ENCODE measurements around the gene NUBP2. TPM values are rescaled to one million over a fixed set of nuclear protein-coding genes. Genes with fewer than 3 reads are reported as not detected.

The NUBP2 gene
- polyA plus RNA-seq, 4 donors = 32.7 to 58.6 (median 34.8) TPM

DNA sequence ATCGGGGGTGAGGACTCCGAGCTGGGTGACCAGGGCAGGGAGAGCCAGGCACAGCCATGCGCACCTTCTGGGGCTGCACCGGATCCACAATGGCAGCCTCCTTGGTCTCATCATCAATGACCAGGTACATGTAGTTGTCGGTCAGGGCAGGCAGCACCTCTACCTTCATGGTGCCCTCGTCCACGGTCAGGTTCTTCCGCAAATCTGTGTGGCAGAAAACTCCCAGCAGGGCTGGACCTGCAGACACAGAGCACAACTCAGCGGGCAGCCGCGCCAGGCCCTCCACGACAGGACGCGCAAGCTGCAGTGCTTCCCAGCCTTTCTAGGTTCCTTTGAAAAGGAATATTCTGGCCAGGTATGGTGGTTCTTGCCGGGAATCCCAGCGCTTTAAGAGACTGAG is 40.0 kb downstream of the NUBP2 start:
- DNase-seq (ENCODE audit: low read depth in 4 of 4, low spot score in 3 of 4) = no peak

DNA sequence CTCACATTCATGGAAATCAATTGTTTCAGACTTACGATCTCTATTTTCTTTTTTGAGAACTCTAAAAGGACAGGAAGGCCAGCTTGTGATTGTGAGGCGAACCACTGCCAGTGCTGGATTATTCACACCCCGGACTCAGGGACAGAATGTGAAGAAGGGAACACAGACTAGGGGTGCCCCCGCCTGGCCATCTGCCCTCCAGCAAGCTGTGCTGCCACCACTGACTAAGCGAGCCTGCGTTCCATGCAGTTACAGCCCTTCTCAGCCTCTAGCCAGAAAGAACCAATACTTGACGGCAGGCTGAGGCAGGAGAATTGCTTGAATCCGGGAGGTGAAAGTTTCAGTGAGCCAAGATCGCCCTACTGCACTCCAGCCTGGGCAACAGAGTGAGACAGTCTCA is 41.1 kb downstream of the NUBP2 start:
- DNase-seq (ENCODE audit: low read depth in 4 of 4, low spot score in 3 of 4) = no peak

DNA sequence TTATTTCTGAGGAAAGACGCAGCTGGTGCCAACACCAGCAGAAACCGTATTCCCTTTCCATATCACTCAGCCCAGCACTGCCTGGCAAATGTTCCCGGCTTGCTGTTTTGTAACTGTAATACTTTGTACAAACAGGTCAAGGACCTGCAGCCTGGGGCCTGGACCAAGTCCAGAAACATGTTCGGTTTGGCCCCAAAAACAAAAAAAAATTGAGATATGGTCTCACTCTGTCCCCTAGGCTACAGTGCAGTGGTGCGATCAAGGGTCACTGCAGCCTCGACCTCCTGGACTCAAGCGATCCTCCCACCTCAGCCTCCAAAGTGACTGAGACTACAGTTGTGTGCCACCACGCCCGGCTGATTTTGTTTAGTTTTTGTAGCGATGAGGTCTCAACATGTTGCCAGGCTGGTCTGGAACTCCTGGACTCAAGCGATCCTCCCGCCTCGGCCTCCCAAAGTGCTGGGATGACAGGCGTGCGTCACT is 42.7 kb downstream of the NUBP2 start:
- DNase-seq (ENCODE audit: low read depth in 4 of 4, low spot score in 3 of 4) = no peak

GRCh38 chr16:1825864-1826690 is 43.3 kb downstream of the NUBP2 start:
- peak in 1 of 4 donors; percentile 29 for DNase-seq (ENCODE audit: low read depth in 4 of 4, low spot score in 3 of 4)

GRCh38 chr16:1826691-1827573 is 44.2 kb downstream of the NUBP2 start, which contains the start of the genes FAHD1 and HAGH:
TSS of gene FAHD1 (plus strand) at chr16:1827206. CDS start at chr16:1827239, 33 bp downstream.
TSS of gene HAGH (minus strand) at chr16:1826825. CDS start at chr16:1826787, 38 bp downstream.
- DNase-seq (ENCODE audit: low read depth in 4 of 4, low spot score in 3 of 4) = peak; percentile 84 to 90 (median 88)

GRCh38 chr16:1828645-1829410 is 46.1 kb downstream of the NUBP2 start:
- no peak for DNase-seq (ENCODE audit: low read depth in 4 of 4, low spot score in 3 of 4)

DNA sequence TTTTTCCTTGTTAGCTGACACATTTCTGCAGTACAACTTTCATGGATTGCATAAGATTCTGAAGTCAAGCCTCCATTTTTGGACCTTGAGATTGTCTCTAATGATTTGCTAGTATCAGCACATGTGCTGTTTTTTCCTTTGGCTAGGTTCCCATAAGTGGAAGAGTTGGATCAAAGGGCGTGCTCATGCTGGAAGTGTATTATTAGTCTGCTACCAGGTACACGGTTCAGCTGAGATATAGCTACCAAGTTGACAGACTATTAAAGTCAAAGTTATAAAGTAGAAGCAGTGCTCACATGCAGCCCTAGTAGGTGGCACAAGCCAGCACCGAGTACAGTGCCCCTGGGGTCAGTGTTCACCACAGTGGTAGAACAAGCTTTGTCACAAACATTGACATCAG is 47.5 kb downstream of the NUBP2 start:
- no peak for DNase-seq (ENCODE audit: low read depth in 4 of 4, low spot score in 3 of 4)

GRCh38 chr16:1831186-1832075 is 48.7 kb downstream of the NUBP2 start:
- no peak for DNase-seq (ENCODE audit: low read depth in 4 of 4, low spot score in 3 of 4)

- DNase-seq (ENCODE audit: low read depth in 4 of 4, low spot score in 3 of 4) = no peak
Measured at GRCh38 chr16:1832838-1833454, 50.2 kb downstream of the NUBP2 start.

- DNase-seq (ENCODE audit: low read depth in 4 of 4, low spot score in 3 of 4) = no peak
Measured at GRCh38 chr16:1834096-1834495, 51.3 kb downstream of the NUBP2 start.

Other genes starting within 250 kb of the NUBP2 start
- gene TMEM204, start 249.3 kb upstream of the NUBP2 start, polyA plus RNA-seq (ENCODE audit: insufficient read length in 4 of 4) = 10 to 100 TPM; 14.7 to 22.7 (median 19.2) TPM
- 10 to 100 TPM; 27.2 to 50.1 (median 37.1) TPM for gene IFT140, start 170.9 kb upstream of the NUBP2 start, polyA plus RNA-seq (ENCODE audit: insufficient read length in 4 of 4)
- gene CRAMP1, start 170.6 kb upstream of the NUBP2 start, polyA plus RNA-seq (ENCODE audit: insufficient read length in 4 of 4) = 10 to 100 TPM; 15.1 to 27.5 (median 18.6) TPM
- 10 to 100 TPM; 49.3 to 88.7 (median 87.9) TPM for gene JPT2, start 104.7 kb upstream of the NUBP2 start, polyA plus RNA-seq (ENCODE audit: insufficient read length in 4 of 4)
- 10 to 100 TPM; 35.3 to 79.2 (median 54.1) TPM for gene MAPK8IP3, start 76.8 kb upstream of the NUBP2 start, polyA plus RNA-seq (ENCODE audit: insufficient read length in 4 of 4)
- gene NME3, start 11.4 kb upstream of the NUBP2 start, polyA plus RNA-seq (ENCODE audit: insufficient read length in 4 of 4) = 10 to 100 TPM; 18.7 to 46.6 (median 22.9) TPM
- 10 to 100 TPM in 1 of 4 donors, 1 to 10 TPM in 3; 5.7 to 16.1 (median 8.0) TPM for gene EME2, start 10.2 kb upstream of the NUBP2 start, polyA plus RNA-seq (ENCODE audit: insufficient read length in 4 of 4)
- gene MRPS34, start 9.8 kb upstream of the NUBP2 start, polyA plus RNA-seq (ENCODE audit: insufficient read length in 4 of 4) = 10 to 100 TPM; 37.1 to 89.4 (median 57.9) TPM
- gene SPSB3, start 389 bp upstream of the NUBP2 start, polyA plus RNA-seq (ENCODE audit: insufficient read length in 4 of 4) = 10 to 100 TPM; 31.4 to 53.3 (median 35.4) TPM
- gene IGFALS, start 10.7 kb downstream of the NUBP2 start, polyA plus RNA-seq (ENCODE audit: insufficient read length in 4 of 4) = 1 to 10 TPM in 3 of 4 donors, under 1 TPM in 1; 0.15 to 3.6 (median 1.6) TPM
- 10 to 100 TPM; 29.7 to 51.8 (median 31.9) TPM for gene HAGH, start 43.9 kb downstream of the NUBP2 start, polyA plus RNA-seq (ENCODE audit: insufficient read length in 4 of 4)
- 10 to 100 TPM; 22.5 to 46.7 (median 34.7) TPM for gene FAHD1, start 44.2 kb downstream of the NUBP2 start, polyA plus RNA-seq (ENCODE audit: insufficient read length in 4 of 4)
- gene MEIOB, start 89.2 kb downstream of the NUBP2 start, polyA plus RNA-seq (ENCODE audit: insufficient read length in 4 of 4) = 1 to 10 TPM in 2 of 4 donors, under 1 TPM in 2; 0.25 to 3.1 (median 1.00) TPM
- under 1 TPM in 3 of 4 donors, not detected in 1; 0.27 to 0.63 (median 0.42) TPM for gene HS3ST6, start 135.5 kb downstream of the NUBP2 start, polyA plus RNA-seq (ENCODE audit: insufficient read length in 4 of 4)
- 10 to 100 TPM; 12.7 to 78.7 (median 58.5) TPM for gene MSRB1, start 160.2 kb downstream of the NUBP2 start, polyA plus RNA-seq (ENCODE audit: insufficient read length in 4 of 4)
- under 1 TPM; 0.09 to 0.34 (median 0.13) TPM for gene RPL3L, start 171.7 kb downstream of the NUBP2 start, polyA plus RNA-seq (ENCODE audit: insufficient read length in 4 of 4)
- 100 to 1,000 TPM in 3 of 4 donors, 10 to 100 TPM in 1; 86.4 to 134 (median 128) TPM for gene NDUFB10, start 176.6 kb downstream of the NUBP2 start, polyA plus RNA-seq (ENCODE audit: insufficient read length in 4 of 4)
- 1,000 to 10,000 TPM; 1,831 to 2,075 (median 1,960) TPM for gene RPS2, start 181.9 kb downstream of the NUBP2 start, polyA plus RNA-seq (ENCODE audit: insufficient read length in 4 of 4)
- not detected for gene RNF151, start 183.9 kb downstream of the NUBP2 start, polyA plus RNA-seq (ENCODE audit: insufficient read length in 4 of 4)
- 10 to 100 TPM; 25.1 to 46.9 (median 29.1) TPM for gene TBL3, start 189.1 kb downstream of the NUBP2 start, polyA plus RNA-seq (ENCODE audit: insufficient read length in 4 of 4)
- 1 to 10 TPM in 1 of 4 donors, under 1 TPM in 3; 0.45 to 3.0 (median 0.78) TPM for gene NOXO1, start 198.5 kb downstream of the NUBP2 start, polyA plus RNA-seq (ENCODE audit: insufficient read length in 4 of 4)
- gene GFER, start 201.2 kb downstream of the NUBP2 start, polyA plus RNA-seq (ENCODE audit: insufficient read length in 4 of 4) = 10 to 100 TPM; 17.3 to 29.2 (median 23.9) TPM
- 1 to 10 TPM; 1.7 to 3.1 (median 1.9) TPM for gene SYNGR3, start 207.0 kb downstream of the NUBP2 start, polyA plus RNA-seq (ENCODE audit: insufficient read length in 4 of 4)
- gene ZNF598, start 226.9 kb downstream of the NUBP2 start, polyA plus RNA-seq (ENCODE audit: insufficient read length in 4 of 4) = 10 to 100 TPM; 16.9 to 28.3 (median 18.9) TPM
- gene NPW, start 236.8 kb downstream of the NUBP2 start, polyA plus RNA-seq (ENCODE audit: insufficient read length in 4 of 4) = 10 to 100 TPM in 1 of 4 donors, 1 to 10 TPM in 3; 4.2 to 12.3 (median 7.3) TPM
- gene NHERF2, start 243.9 kb downstream of the NUBP2 start, polyA plus RNA-seq (ENCODE audit: insufficient read length in 4 of 4) = 100 to 1,000 TPM; 102 to 161 (median 104) TPM

Data from left renal pelvis (tissue), 4 donors.